Neural crest cell (in vitro differentiated cells): Measurements from ENCODE around the gene CNTNAP4. TPM values are rescaled to one million over a fixed set of nuclear protein-coding genes. Genes with fewer than 3 reads are reported as not detected.

ENCODE experiments used
- DNase-seq: peaks from one replicate; pipeline ENCODE4 v3.0.0; 2021; ENCODE audit warnings: low read depth, mixed read lengths, low spot score
- H3K27ac Mint-ChIP-seq: one replicate; pipeline ENCODE4 v1.8.0; 2021; ENCODE audit warnings: mild to moderate bottlenecking, mixed read lengths; ENCODE audit not compliant: unreplicated experiment
- H3K27me3 Mint-ChIP-seq: 2 replicates; pipeline ENCODE4 v1.8.0; 2021; ENCODE audit warnings: low read depth, mild to moderate bottlenecking, mixed read lengths
- H3K36me3 Mint-ChIP-seq: 2 replicates; pipeline ENCODE4 v1.8.0; 2021; ENCODE audit warnings: low read depth, mild to moderate bottlenecking, mixed read lengths
- H3K4me1 Mint-ChIP-seq: 2 replicates; pipeline ENCODE4 v1.8.0; 2021; ENCODE audit warnings: mixed read lengths
- H3K4me3 Mint-ChIP-seq: one replicate; pipeline ENCODE4 v1.8.0; 2021; ENCODE audit warnings: mild to moderate bottlenecking, mixed read lengths
- H3K9me3 Mint-ChIP-seq: 2 replicates; pipeline ENCODE4 v1.8.0; 2021; ENCODE audit warnings: mixed read lengths
- CTCF ChIP-seq: fragments of 200-600 bp; sonication (generic); conservative IDR thresholded peaks from 2 replicates; pipeline ENCODE4 v1.5.0; 2021; ENCODE audit warnings: antibody characterized with exemption, mild to moderate bottlenecking
- total RNA-seq: library from RNA; stranded (reverse); gene quantifications from 2 replicates; pipeline ENCODE4 v1.2.1, GENCODE V29; 2021

CNTNAP4 gene
- total RNA-seq, 1 donor from 2014 or later = 0.07 TPM

GRCh38 chr16:76237471-76237870, 39.7 kb upstream of the CNTNAP4 start:
- no peaks in the 10 kb centered on the region for H3K9me3 Mint-ChIP-seq
- H3K27ac Mint-ChIP-seq = no peak overlapping the region
- H3K36me3 Mint-ChIP-seq = no peaks in the 10 kb centered on the region
- no peak for TF ChIP-seq CTCF
- DNase-seq = no peak
- H3K4me1 Mint-ChIP-seq = no peaks in the 10 kb centered on the region
- H3K27me3 Mint-ChIP-seq = no peaks in the 10 kb centered on the region
- no peak overlapping the region for H3K4me3 Mint-ChIP-seq

GRCh38 chr16:76241755-76242154, 35.4 kb upstream of the CNTNAP4 start:
- H3K27me3 Mint-ChIP-seq = no peaks in the 10 kb centered on the region
- no peaks in the 10 kb centered on the region for H3K36me3 Mint-ChIP-seq
- no peak for TF ChIP-seq CTCF
- no peak overlapping the region for H3K27ac Mint-ChIP-seq
- no peaks in the 10 kb centered on the region for H3K9me3 Mint-ChIP-seq
- no peak for DNase-seq
- H3K4me1 Mint-ChIP-seq = no peaks in the 10 kb centered on the region
- H3K4me3 Mint-ChIP-seq = no peak overlapping the region

GRCh38 chr16:76243620-76244019, 33.6 kb upstream of the CNTNAP4 start:
- no peaks in the 10 kb centered on the region for H3K36me3 Mint-ChIP-seq
- H3K4me3 Mint-ChIP-seq = no peak overlapping the region
- no peak for DNase-seq
- TF ChIP-seq CTCF = no peak
- H3K27ac Mint-ChIP-seq = no peak overlapping the region
- no peaks in the 10 kb centered on the region for H3K27me3 Mint-ChIP-seq
- no peaks in the 10 kb centered on the region for H3K9me3 Mint-ChIP-seq
- no peaks in the 10 kb centered on the region for H3K4me1 Mint-ChIP-seq

- Mint-ChIP-seq H3K4me3 (no peak overlapping the region), H3K27ac (no peak overlapping the region), H3K27me3 (no peaks in the 10 kb centered on the region), H3K4me1 (no peaks in the 10 kb centered on the region), H3K9me3 (peaks cover 3% of the 10 kb centered on the region), H3K36me3 (no peaks in the 10 kb centered on the region)
- no peak for TF ChIP-seq CTCF
- no peak for DNase-seq
These were observed 30.6 kb upstream of the CNTNAP4 start for GRCh38 chr16:76246587-76246986.

- peaks cover 7% of the 10 kb centered on the region for H3K9me3 Mint-ChIP-seq
- H3K36me3 Mint-ChIP-seq = no peaks in the 10 kb centered on the region
- DNase-seq = peak; percentile 64
- H3K4me1 Mint-ChIP-seq = no peaks in the 10 kb centered on the region
- no peak overlapping the region for H3K4me3 Mint-ChIP-seq
- H3K27ac Mint-ChIP-seq = no peak overlapping the region
- no peaks in the 10 kb centered on the region for H3K27me3 Mint-ChIP-seq
- TF ChIP-seq CTCF = peak; percentile 66
These were observed 11.7 kb upstream of the CNTNAP4 start for GRCh38 chr16:76265434-76266045.

DNA sequence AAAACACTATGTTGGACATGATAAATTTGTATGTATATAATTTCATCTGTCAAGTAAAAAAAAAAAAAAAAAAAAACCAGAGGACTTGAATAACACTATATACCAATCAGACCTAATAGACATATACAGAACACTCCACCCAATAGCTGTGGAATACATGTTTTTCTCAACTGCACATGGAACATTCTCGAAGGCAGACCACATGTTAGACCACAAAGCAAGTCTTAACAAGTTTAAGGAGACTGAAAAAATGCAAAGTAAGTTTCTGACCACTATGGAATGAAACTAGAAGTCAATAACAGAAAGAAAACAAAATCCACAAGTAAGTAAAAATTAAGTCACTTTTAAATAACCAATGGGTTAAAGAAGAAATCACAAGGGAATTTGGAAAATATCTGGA, 8.4 kb upstream of the CNTNAP4 start:
- H3K27me3 Mint-ChIP-seq = peaks cover 2% of the 10 kb centered on the region
- no peak for TF ChIP-seq CTCF
- no peak overlapping the region for H3K4me3 Mint-ChIP-seq
- H3K4me1 Mint-ChIP-seq = no peaks in the 10 kb centered on the region
- H3K9me3 Mint-ChIP-seq = peaks cover 13% of the 10 kb centered on the region
- no peak overlapping the region for H3K27ac Mint-ChIP-seq
- no peak for DNase-seq
- no peaks in the 10 kb centered on the region for H3K36me3 Mint-ChIP-seq
